Astrocyte of the spinal cord (primary cell): ENCODE results near the gene MEGF11.

Experiments used
- DNase-seq: peaks from one replicate; pipeline ENCODE4 v3.0.0; 2011; ENCODE audit warnings: low read depth, low spot score
- H3K4me3 ChIP-seq: 2 replicates; pipeline ENCODE4 v1.5.1; 2011; ENCODE audit warnings: low read depth, mild to moderate bottlenecking, low read length, moderate library complexity
- CTCF ChIP-seq: IDR thresholded peaks from 2 replicates; pipeline ENCODE4 v1.5.1; 2012; ENCODE audit warnings: low read depth, mild to moderate bottlenecking, low read length, inconsistent platforms
- in situ Hi-C: cut with HindIII; loops from 2 replicates; pipeline ENCODE4 v1.10.0; 2017; ENCODE audit warnings: low sequenced_read_pairs

The MEGF11 gene

DNA sequence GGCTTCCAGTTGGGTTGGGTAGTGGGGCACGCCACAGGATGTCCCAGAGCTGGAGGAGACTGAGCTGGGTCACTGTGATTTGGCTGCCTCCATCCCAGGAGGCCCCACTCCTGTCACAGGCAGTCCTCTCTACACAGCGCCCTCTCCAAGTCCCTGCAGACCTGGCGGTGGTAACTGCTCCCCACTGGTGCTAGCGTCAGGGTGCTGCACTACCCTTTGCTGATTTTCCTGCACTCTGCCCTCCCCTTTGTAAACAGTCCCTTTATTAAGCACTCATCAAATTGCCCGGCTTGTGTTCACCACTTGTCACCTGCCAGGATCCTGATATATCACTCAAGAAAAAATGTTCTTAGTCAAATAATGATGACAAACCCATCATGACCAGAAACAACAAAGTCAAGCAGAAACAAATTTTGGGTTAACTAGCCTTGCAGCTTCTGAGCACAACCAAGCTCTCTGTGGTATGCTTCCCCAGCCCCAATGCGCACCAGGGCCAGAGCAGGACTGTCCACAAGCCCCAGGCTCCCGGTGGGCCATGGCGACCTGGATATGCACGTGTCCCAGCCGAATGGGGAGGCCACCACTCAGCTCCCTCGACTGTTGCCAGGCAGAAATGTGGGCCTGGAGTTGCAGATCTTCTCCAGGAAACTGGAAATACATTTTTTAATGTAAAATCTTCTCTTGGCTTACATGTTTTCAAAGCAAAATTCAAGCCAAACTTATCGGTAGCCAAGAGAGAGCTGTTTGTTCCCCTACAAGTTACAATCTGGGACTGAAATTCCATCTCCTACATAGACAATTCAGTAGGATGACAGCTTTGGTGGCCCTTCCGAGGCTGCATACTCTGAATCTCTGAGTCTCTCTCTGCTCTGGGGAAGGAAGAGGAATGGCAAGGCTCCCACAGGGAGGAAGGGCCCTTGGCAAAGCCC, 24.5 kb downstream of the MEGF11 start:
- in situ Hi-C loops, result no loop called here
- no peak for TF ChIP-seq CTCF
- no peak for DNase-seq
- H3K4me3 ChIP-seq, result no peak overlapping the region

GRCh38 chr15:66226736-66227135, 26.8 kb downstream of the MEGF11 start:
- TF ChIP-seq CTCF, result no peak
- in situ Hi-C loops, result no loop called here
- no peak overlapping the region for H3K4me3 ChIP-seq
- no peak for DNase-seq

DNA sequence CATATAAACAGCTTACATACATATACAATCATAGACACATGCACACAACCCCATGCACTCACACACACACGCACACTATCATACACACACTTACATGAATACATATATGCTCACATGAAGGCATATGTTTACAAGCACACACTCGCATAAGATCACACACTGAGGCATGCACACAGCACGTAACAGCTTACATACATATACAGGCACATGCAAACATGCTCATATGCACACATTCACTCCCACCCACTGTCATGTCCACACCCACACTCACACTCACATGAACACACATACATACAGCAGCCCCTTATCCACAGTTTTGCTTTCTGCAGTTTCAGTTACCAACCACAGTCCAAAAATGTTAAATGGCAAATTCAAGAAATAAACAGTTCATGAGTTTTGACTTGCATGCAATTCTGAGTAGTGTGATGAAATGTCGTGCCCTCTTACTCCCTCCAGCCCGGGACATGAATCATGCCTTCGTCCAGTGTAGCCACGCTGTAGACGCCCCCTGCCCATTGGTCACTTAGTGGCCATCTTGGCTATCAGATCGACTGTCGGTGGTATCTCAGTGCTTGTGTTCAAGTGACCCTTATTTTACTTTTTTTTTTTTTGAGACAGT, 27.8 kb downstream of the MEGF11 start:
- in situ Hi-C loops, result no loop called here
- TF ChIP-seq CTCF, result no peak
- no peak overlapping the region for H3K4me3 ChIP-seq
- no peak for DNase-seq

DNA sequence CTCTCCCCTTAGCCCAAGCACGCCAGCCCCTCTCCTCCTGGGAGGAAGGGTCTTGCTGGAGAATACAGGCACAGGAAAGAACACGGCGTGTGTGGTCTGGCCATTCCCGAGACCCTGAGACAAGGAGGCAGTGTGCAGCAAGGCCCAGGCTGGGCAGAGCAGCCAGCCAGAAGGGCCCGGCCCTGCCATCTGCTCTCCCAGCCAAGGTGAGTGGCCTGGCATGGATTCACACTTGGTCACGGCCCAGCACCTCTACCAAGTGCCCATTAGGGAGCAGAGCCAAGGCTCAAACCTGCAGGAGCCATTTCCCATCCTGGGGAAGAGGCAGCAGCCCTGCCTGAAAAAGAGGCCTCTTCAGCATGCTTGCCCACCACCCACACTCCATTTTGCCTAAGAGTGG, 28.6 kb downstream of the MEGF11 start:
- no peak for TF ChIP-seq CTCF
- in situ Hi-C loops, result no loop called here
- no peak overlapping the region for H3K4me3 ChIP-seq
- no peak for DNase-seq

DNA sequence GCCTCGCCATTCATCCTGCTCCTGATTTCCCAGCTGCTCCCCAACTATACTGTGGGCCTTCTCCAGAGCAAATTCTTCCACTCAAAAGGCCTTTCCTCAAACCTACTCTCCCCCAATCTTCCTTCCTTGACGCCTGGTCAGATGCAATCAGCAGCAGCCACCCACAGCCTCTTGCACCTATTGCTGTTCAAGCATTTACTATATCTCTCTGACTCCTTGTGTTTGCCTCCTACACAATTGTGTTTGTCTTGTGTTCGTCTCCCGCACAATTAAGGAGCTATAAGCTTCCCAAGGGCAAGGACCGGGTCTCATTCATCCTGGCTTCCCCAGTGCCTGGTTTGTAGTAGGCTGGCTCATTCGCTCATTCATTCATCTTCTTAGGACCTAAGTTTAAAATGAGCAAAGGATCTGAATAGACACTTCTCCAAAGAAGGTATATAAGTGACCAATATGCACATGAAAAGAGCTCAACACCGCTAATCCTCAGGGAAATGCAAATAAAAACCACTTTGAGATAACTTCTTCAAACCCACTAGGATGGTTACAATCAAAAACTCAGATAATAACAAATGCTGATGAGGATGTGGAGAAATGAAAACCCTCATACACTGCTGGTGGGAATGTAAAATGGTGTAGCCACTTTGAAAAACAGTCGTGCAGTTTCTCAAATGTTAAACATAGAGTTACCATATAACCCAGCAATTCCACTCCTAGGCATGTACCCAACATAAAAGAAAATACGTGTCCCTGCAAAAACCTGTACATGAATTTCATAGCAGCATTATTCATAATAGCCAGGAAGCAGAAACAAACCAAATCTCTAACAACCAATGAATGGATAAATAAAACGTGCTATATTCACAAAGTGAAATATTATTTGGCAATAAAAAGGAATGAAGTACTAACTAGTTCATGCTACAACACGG, 31.0 kb downstream of the MEGF11 start:
- no peak for TF ChIP-seq CTCF
- in situ Hi-C loops, result no loop called here
- H3K4me3 ChIP-seq, result no peak overlapping the region
- DNase-seq, result no peak

DNA sequence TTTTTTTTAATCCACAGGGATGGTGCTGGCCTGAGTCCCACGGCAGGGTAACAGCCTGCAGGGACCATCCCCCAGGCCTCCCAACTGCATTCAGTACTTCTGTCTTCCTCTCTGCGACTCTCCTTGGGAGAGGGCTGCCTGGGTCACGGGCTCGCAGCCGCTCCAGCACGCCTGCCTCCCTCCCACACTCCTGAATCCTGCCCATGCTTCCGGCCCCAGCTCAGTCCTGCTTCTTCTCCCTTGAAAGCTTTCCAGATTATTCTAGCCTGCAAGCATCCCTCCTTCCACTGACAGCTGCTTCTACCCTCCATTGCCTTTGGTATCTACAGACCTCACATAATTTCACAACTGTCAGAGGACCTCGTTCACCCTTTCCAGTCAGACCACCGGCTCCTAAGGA, 32.4 kb downstream of the MEGF11 start:
- DNase-seq, result no peak
- no peak overlapping the region for H3K4me3 ChIP-seq
- no peak for TF ChIP-seq CTCF
- in situ Hi-C loops, result no loop called here
